OCI-LY7 (cell line): Measurements from ENCODE around the gene HCFC1R1. TPM values are rescaled to one million over a fixed set of nuclear protein-coding genes. Genes with fewer than 3 reads are reported as not detected.

Experiments used
- BruUV-seq: library from RNA; stranded (reverse); fragments of 400-500 nt; replicated peaks from 2 replicates; lab custom pipeline; 2021; lab: Mats Ljungman, UMichigan
- CTCF ChIA-PET: fragments of 300-600 bp; sonication (Branson Sonifier 250); formaldehyde crosslinking; loops from one replicate; lab custom pipeline; 2022; ENCODE audit warnings: antibody characterized with exemption; ENCODE audit not compliant: unreplicated experiment; lab: Charles Lee
- POLR2A ChIA-PET: fragments of 300-600 bp; sonication (Branson Sonifier 250); formaldehyde crosslinking; loops from one replicate; lab custom pipeline; 2022; ENCODE audit warnings: antibody characterized with exemption; lab: Charles Lee
- DNase-seq: peaks from one replicate; pipeline ENCODE4 v3.0.0-alpha.2; 2015; ENCODE audit warnings: low spot score
- H2AFZ ChIP-seq: fragments of 200-600 bp; sonication (generic), shearing (Covaris generic); 2 replicates; pipeline ENCODE4 v1.6.1; 2014; ENCODE audit warnings: mild to moderate bottlenecking, antibody characterized with exemption, low read length, moderate library complexity
- H3K27ac ChIP-seq: fragments of 200-600 bp; sonication (generic); 2 replicates; pipeline ENCODE4 v1.5.1; 2014; ENCODE audit warnings: mixed run types, low read depth, mild to moderate bottlenecking, moderate library complexity, low read length, inconsistent platforms; ENCODE audit not compliant: poor library complexity, severe bottlenecking
- H3K36me3 ChIP-seq: fragments of 200-600 bp; sonication (generic); 2 replicates; pipeline ENCODE4 v1.6.1; 2014; ENCODE audit warnings: mild to moderate bottlenecking, antibody characterized with exemption, low read length, moderate library complexity, mixed read lengths; ENCODE audit not compliant: insufficient read depth
- H3K4me1 ChIP-seq: fragments of 200-600 bp; sonication (generic); 2 replicates; pipeline ENCODE4 v1.5.1; 2014; ENCODE audit warnings: mild to moderate bottlenecking, low read length; ENCODE audit not compliant: insufficient read depth, poor library complexity, severe bottlenecking
- H3K4me2 ChIP-seq: fragments of 200-600 bp; sonication (generic); 2 replicates; pipeline ENCODE4 v1.6.1; 2014; ENCODE audit warnings: mild to moderate bottlenecking, low read length
- H3K4me3 ChIP-seq: fragments of 200-600 bp; sonication (generic); 2 replicates; pipeline ENCODE4 v1.5.1; 2014; ENCODE audit warnings: mild to moderate bottlenecking, low read depth, low read length; ENCODE audit not compliant: poor library complexity, severe bottlenecking
- H3K79me2 ChIP-seq: fragments of 200-600 bp; sonication (generic); 2 replicates; pipeline ENCODE4 v1.6.1; 2016; ENCODE audit warnings: low read depth, mild to moderate bottlenecking, low read length, moderate library complexity, mixed read lengths; ENCODE audit not compliant: insufficient read depth
- H3K9me2 ChIP-seq: fragments of 200-600 bp; sonication (generic); 2 replicates; pipeline ENCODE4 v1.6.1; 2016; ENCODE audit warnings: mild to moderate bottlenecking, low read length, mixed read lengths; ENCODE audit not compliant: insufficient read depth
- H3K9me3 ChIP-seq: fragments of 200-600 bp; sonication (generic); 2 replicates; pipeline ENCODE4 v1.6.1; 2014; ENCODE audit warnings: mild to moderate bottlenecking, mixed run types, low read length, mixed read lengths
- H4K20me1 ChIP-seq: fragments of 200-600 bp; sonication (generic); 2 replicates; pipeline ENCODE4 v1.6.1; 2014; ENCODE audit warnings: mild to moderate bottlenecking, antibody characterized with exemption, low read length, moderate library complexity, mixed read lengths; ENCODE audit not compliant: insufficient read depth
- EZH2phosphoT487 ChIP-seq: fragments of 200-600 bp; sonication (generic); IDR thresholded peaks from 2 replicates; pipeline ENCODE4 v1.6.1; 2018; ENCODE audit warnings: low read depth, borderline replicate concordance, mild to moderate bottlenecking, mixed run types, antibody characterized with exemption, low read length, moderate library complexity, mixed read lengths
- intact Hi-C: fragments of 100-400 bp; cut with micrococcal nuclease; formaldehyde crosslinking; loops from one replicate; pipeline ENCODE4 v1.10.0; 2022; ENCODE audit not compliant: unreplicated experiment
- small RNA-seq: library from RNA; depleted of rRNA; stranded (forward); fragments of <200 nt; gene quantifications from one replicate; pipeline ENCODE3, GENCODE V24; 2014
- total RNA-seq, 2 experiments: library from RNA; depleted of rRNA in 1 of 2; stranded (reverse); fragments of >200 nt in 1 of 2; shearing (Covaris generic) in 1 of 2; gene quantifications; 2 replicates each; pipeline ENCODE4 v1.2.3, GENCODE V29; 2014 to 2022
- TF ChIP-seq, protein P1 (sequence below): fragments of 200-600 bp; sonication (generic); conservative IDR thresholded peaks from 2 replicates; pipeline ENCODE4 v1.5.1; 2014; ENCODE audit warnings: mild to moderate bottlenecking, antibody characterized with exemption, low read length, moderate library complexity, mixed read lengths

Gene HCFC1R1
- total RNA-seq, 2 experiments from 2014 or later, result 29.1 to 39.4 TPM

DNA sequence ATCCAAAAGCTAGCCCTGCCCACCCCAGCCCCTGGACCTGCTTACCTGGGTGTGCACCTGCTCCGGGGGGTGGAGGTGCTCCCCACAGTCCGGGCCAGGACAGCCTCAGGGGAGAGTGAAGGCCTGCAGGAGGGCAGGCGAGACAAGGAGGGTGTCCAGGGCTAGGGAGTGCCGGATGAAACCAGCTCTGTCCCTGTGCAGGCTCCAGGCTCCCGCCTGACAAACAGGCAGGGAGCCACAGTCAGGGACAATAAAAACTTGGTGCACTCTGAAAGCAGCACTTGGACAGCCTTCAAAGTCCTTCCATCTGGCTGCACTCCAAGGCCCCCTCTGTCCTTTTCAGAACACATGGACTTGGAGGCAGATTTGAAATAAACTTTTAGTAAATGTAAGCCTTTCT, 50.6 kb downstream of the HCFC1R1 start:
- peaks cover 79% of the 10 kb centered on the region for H3K36me3 ChIP-seq
- intact Hi-C loops, result no loop called here
- ChIA-PET POLR2A (no interaction called here), CTCF (no interaction called here)
- TF ChIP-seq, protein P1, sequence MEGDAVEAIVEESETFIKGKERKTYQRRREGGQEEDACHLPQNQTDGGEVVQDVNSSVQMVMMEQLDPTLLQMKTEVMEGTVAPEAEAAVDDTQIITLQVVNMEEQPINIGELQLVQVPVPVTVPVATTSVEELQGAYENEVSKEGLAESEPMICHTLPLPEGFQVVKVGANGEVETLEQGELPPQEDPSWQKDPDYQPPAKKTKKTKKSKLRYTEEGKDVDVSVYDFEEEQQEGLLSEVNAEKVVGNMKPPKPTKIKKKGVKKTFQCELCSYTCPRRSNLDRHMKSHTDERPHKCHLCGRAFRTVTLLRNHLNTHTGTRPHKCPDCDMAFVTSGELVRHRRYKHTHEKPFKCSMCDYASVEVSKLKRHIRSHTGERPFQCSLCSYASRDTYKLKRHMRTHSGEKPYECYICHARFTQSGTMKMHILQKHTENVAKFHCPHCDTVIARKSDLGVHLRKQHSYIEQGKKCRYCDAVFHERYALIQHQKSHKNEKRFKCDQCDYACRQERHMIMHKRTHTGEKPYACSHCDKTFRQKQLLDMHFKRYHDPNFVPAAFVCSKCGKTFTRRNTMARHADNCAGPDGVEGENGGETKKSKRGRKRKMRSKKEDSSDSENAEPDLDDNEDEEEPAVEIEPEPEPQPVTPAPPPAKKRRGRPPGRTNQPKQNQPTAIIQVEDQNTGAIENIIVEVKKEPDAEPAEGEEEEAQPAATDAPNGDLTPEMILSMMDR, result no peak
- TF ChIP-seq EZH2phosphoT487, result no peak
- peaks cover 38% of the 10 kb centered on the region for H3K4me1 ChIP-seq
- peak overlapping the region; percentile 74; the same call in 1 of the 2 replicates for H3K4me2 ChIP-seq
- H2AFZ ChIP-seq, result no peak overlapping the region
- no peak overlapping the region for H3K4me3 ChIP-seq
- no peak overlapping the region for H3K27ac ChIP-seq
- H3K9me2 ChIP-seq, result no peaks in the 10 kb centered on the region
- no peak for DNase-seq
- peaks cover 6% of the 10 kb centered on the region; the same call in 1 of the 2 replicates for H4K20me1 ChIP-seq
- no TSS peak for BruUV-seq
- H3K9me3 ChIP-seq, result no peaks in the 10 kb centered on the region
- H3K79me2 ChIP-seq, result peaks cover 8% of the 10 kb centered on the region; the same call in 1 of the 2 replicates

Small RNA genes lying within 50 kb of the gene (small RNA-seq; reads per million reads assigned to genes)
- not detected for gene LINC00514

Other genes with a start within 250 kb of the HCFC1R1 start
- 282 and 285 TPM in 2 replicates for gene ELOB, start 246.7 kb downstream of the HCFC1R1 start, total RNA-seq (2014; rRNA removed; shearing (Covaris generic))
- gene ELOB, start 246.7 kb downstream of the HCFC1R1 start, total RNA-seq (2022), result 204 and 209 TPM in 2 replicates
- gene PRSS33, start 236.4 kb downstream of the HCFC1R1 start, total RNA-seq (2014; rRNA removed; shearing (Covaris generic)), result not detected in 2 replicates
- not detected in 2 replicates for gene PRSS33, start 236.4 kb downstream of the HCFC1R1 start, total RNA-seq (2022)
- gene PRSS41, start 225.5 kb downstream of the HCFC1R1 start, total RNA-seq (2014; rRNA removed; shearing (Covaris generic)), result not detected in 2 replicates
- not detected in 2 replicates for gene PRSS41, start 225.5 kb downstream of the HCFC1R1 start, total RNA-seq (2022)
- 44.5 and 68.7 TPM in 2 replicates for gene PRSS21, start 206.7 kb downstream of the HCFC1R1 start, total RNA-seq (2014; rRNA removed; shearing (Covaris generic))
- gene PRSS21, start 206.7 kb downstream of the HCFC1R1 start, total RNA-seq (2022), result 69.6 and 75.1 TPM in 2 replicates
- gene ZG16B, start 193.6 kb downstream of the HCFC1R1 start, total RNA-seq (2014; rRNA removed; shearing (Covaris generic)), result 1.2 and 4.0 TPM in 2 replicates
- gene ZG16B, start 193.6 kb downstream of the HCFC1R1 start, total RNA-seq (2022), result 2.5 and 2.6 TPM in 2 replicates
- not detected in 2 replicates for gene PRSS22, start 165.8 kb downstream of the HCFC1R1 start, total RNA-seq (2014; rRNA removed; shearing (Covaris generic))
- gene PRSS22, start 165.8 kb downstream of the HCFC1R1 start, total RNA-seq (2022), result not detected in 2 replicates
- 38.7 and 44.9 TPM in 2 replicates for gene FLYWCH2, start 140.7 kb downstream of the HCFC1R1 start, total RNA-seq (2014; rRNA removed; shearing (Covaris generic))
- gene FLYWCH2, start 140.7 kb downstream of the HCFC1R1 start, total RNA-seq (2022), result 22.3 and 23.9 TPM in 2 replicates
- 25.3 and 26.1 TPM in 2 replicates for gene FLYWCH1, start 112.0 kb downstream of the HCFC1R1 start, total RNA-seq (2014; rRNA removed; shearing (Covaris generic))
- 61.9 and 63.9 TPM in 2 replicates for gene FLYWCH1, start 112.0 kb downstream of the HCFC1R1 start, total RNA-seq (2022)
- gene KREMEN2, start 59.7 kb downstream of the HCFC1R1 start, total RNA-seq (2014; rRNA removed; shearing (Covaris generic)), result 0.09 and 0.28 TPM in 2 replicates
- gene KREMEN2, start 59.7 kb downstream of the HCFC1R1 start, total RNA-seq (2022), result 0.31 TPM in 1 of 2 replicates, not detected in the other
- gene PAQR4, start 54.6 kb downstream of the HCFC1R1 start, total RNA-seq (2014; rRNA removed; shearing (Covaris generic)), result 38.1 and 49.1 TPM in 2 replicates
- 59.7 and 67.4 TPM in 2 replicates for gene PAQR4, start 54.6 kb downstream of the HCFC1R1 start, total RNA-seq (2022)
- 80.2 and 104 TPM in 2 replicates for gene PKMYT1, start 43.5 kb downstream of the HCFC1R1 start, total RNA-seq (2014; rRNA removed; shearing (Covaris generic))
- 195 and 197 TPM in 2 replicates for gene PKMYT1, start 43.5 kb downstream of the HCFC1R1 start, total RNA-seq (2022)
- 0.44 TPM in 1 of 2 replicates, not detected in the other for gene CLDN9, start 11.0 kb downstream of the HCFC1R1 start, total RNA-seq (2014; rRNA removed; shearing (Covaris generic))
- 0.42 and 0.59 TPM in 2 replicates for gene CLDN9, start 11.0 kb downstream of the HCFC1R1 start, total RNA-seq (2022)
- not detected in 2 replicates for gene CLDN6, start 5.8 kb downstream of the HCFC1R1 start, total RNA-seq (2014; rRNA removed; shearing (Covaris generic))
- gene CLDN6, start 5.8 kb downstream of the HCFC1R1 start, total RNA-seq (2022), result not detected in 2 replicates
- 4.1 and 4.9 TPM in 2 replicates for gene TNFRSF12A, start 3.6 kb downstream of the HCFC1R1 start, total RNA-seq (2014; rRNA removed; shearing (Covaris generic))
- gene TNFRSF12A, start 3.6 kb downstream of the HCFC1R1 start, total RNA-seq (2022), result 1.3 and 1.9 TPM in 2 replicates
- gene THOC6, start 93 bp upstream of the HCFC1R1 start, total RNA-seq (2014; rRNA removed; shearing (Covaris generic)), result 33.7 and 36.0 TPM in 2 replicates
- gene THOC6, start 93 bp upstream of the HCFC1R1 start, total RNA-seq (2022), result 26.3 and 33.6 TPM in 2 replicates
- not detected in 2 replicates for gene BICDL2, start 13.0 kb upstream of the HCFC1R1 start, total RNA-seq (2014; rRNA removed; shearing (Covaris generic))
- not detected in 2 replicates for gene BICDL2, start 13.0 kb upstream of the HCFC1R1 start, total RNA-seq (2022)
- 0.63 and 2.6 TPM in 2 replicates for gene MMP25, start 22.6 kb upstream of the HCFC1R1 start, total RNA-seq (2014; rRNA removed; shearing (Covaris generic))
- 5.6 and 5.8 TPM in 2 replicates for gene MMP25, start 22.6 kb upstream of the HCFC1R1 start, total RNA-seq (2022)
- gene IL32, start 41.7 kb upstream of the HCFC1R1 start, total RNA-seq (2014; rRNA removed; shearing (Covaris generic)), result not detected in 2 replicates
- not detected in 2 replicates for gene IL32, start 41.7 kb upstream of the HCFC1R1 start, total RNA-seq (2022)
- gene ZSCAN10, start 75.4 kb upstream of the HCFC1R1 start, total RNA-seq (2014; rRNA removed; shearing (Covaris generic)), result 0.09 TPM in 1 of 2 replicates, not detected in the other
- gene ZSCAN10, start 75.4 kb upstream of the HCFC1R1 start, total RNA-seq (2022), result 0.49 and 0.72 TPM in 2 replicates
- gene ZNF205, start 88.6 kb upstream of the HCFC1R1 start, total RNA-seq (2014; rRNA removed; shearing (Covaris generic)), result 0.67 and 1.2 TPM in 2 replicates
- gene ZNF205, start 88.6 kb upstream of the HCFC1R1 start, total RNA-seq (2022), result 0.30 TPM in 1 of 2 replicates, not detected in the other
- 3.4 and 4.8 TPM in 2 replicates for gene ZNF213, start 111.1 kb upstream of the HCFC1R1 start, total RNA-seq (2014; rRNA removed; shearing (Covaris generic))
- gene ZNF213, start 111.1 kb upstream of the HCFC1R1 start, total RNA-seq (2022), result 8.5 and 9.1 TPM in 2 replicates
- gene OR1F1, start 164.3 kb upstream of the HCFC1R1 start, total RNA-seq (2014; rRNA removed; shearing (Covaris generic)), result not detected in 2 replicates
- not detected in 2 replicates for gene OR1F1, start 164.3 kb upstream of the HCFC1R1 start, total RNA-seq (2022)
- 19.8 and 26.2 TPM in 2 replicates for gene ZNF200, start 211.2 kb upstream of the HCFC1R1 start, total RNA-seq (2014; rRNA removed; shearing (Covaris generic))
- 13.9 TPM in 2 replicates for gene ZNF200, start 211.2 kb upstream of the HCFC1R1 start, total RNA-seq (2022)
- gene MEFV, start 232.7 kb upstream of the HCFC1R1 start, total RNA-seq (2014; rRNA removed; shearing (Covaris generic)), result 0.57 TPM in 1 of 2 replicates, not detected in the other
- 0.27 TPM in 1 of 2 replicates, not detected in the other for gene MEFV, start 232.7 kb upstream of the HCFC1R1 start, total RNA-seq (2022)